ENCODE data around the gene CSNK1A1. TPM values are rescaled to one million over a fixed set of nuclear protein-coding genes. Genes with fewer than 3 reads are reported as not detected.
A peak's percentile ranks its signal among the peaks of the same experiment; 100 is the strongest.

The CSNK1A1 gene
- polyA plus RNA-seq, 2 of the 4 experiments (the other 2 are of a cell fraction) = 123 to 218 TPM

DNA sequence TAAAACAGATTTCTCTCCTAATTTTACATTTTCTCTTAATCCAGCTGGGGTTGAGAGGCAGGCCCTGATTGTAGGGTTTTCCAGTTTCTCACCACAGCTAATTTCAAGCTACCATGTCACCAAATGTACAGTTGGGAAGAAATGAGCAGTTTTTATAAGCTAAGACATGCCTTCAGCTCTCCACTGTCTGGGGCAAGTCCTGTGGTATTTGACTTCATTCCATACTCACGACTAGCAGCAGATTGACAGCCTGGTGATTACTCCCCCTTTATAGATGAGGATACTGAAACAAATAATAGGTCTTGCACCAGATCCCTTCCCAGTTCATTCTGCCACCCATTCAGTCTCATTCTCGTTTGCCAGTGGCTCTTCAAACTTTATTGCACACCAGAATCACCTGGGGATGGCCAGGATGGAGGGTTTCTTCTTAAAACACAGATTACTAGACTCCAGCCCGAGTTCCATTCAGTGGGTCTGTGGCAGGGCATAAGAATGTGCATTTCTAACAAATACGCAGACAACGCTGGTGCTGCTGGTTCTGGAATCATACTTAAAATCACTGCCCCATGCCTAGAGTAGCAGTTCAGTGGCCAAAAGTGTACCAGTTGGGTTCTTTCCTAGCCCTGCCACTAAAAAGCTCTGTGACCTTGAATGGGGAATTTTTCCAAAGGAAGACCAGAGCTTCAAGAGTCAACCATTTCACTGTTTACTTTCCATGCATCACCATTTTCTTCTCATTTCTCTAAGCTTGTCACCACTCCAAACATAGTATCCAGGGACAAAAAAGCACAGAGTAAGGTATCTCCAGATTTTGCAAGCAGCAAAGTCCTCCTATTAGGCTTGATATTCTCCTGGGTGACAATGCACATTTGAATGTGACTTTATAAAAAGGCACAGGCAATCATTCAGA is 64.3 kb downstream of the CSNK1A1 start:
- DNase-seq (ENCODE audit: low read depth in 1 of 2, low spot score in 1 of 2) = no peak
- no peak for TF ChIP-seq CHD4 (IDR thresholded peaks at IDR 0.05; ENCODE audit: borderline replicate concordance)
- peak; percentile 26 for TF ChIP-seq MAFK (IDR thresholded peaks at IDR 0.05; ENCODE audit: partially characterized antibody)
- H3K4me3 ChIP-seq = no peak overlapping the region
- ChIA-PET POLR2A (interaction anchor here (0.9 to 2.0 kb wide), 3 partner anchors 16 to 64 kb away, joined by 4 to 11 read pairs (median 5); partner anchors contain the start of gene CSNK1A1), CTCF (interaction anchor here (0.8 to 3.3 kb wide), 9 partner anchors 9 to 53 kb away, joined by 3 to 15 read pairs (median 6); no protein-coding TSS in a partner anchor)
- ATAC-seq = peak; percentile 19 to 25; a peak in 4 of 6 replicates
- H3K4me1 ChIP-seq = peaks cover 74% of the 10 kb centered on the region
- peak overlapping the region; percentile 72 to 85 for H3K27ac ChIP-seq
- FAIRE-seq = no peak
- H3K9me3 ChIP-seq = no peaks in the 10 kb centered on the region
- peak overlapping the region; percentile 56 for H3K4me2 ChIP-seq
- WGBS (ENCODE audit: missing lambda C conversion rate) = 61% methylated on average over 5 of the region's 5 CpGs

DNA sequence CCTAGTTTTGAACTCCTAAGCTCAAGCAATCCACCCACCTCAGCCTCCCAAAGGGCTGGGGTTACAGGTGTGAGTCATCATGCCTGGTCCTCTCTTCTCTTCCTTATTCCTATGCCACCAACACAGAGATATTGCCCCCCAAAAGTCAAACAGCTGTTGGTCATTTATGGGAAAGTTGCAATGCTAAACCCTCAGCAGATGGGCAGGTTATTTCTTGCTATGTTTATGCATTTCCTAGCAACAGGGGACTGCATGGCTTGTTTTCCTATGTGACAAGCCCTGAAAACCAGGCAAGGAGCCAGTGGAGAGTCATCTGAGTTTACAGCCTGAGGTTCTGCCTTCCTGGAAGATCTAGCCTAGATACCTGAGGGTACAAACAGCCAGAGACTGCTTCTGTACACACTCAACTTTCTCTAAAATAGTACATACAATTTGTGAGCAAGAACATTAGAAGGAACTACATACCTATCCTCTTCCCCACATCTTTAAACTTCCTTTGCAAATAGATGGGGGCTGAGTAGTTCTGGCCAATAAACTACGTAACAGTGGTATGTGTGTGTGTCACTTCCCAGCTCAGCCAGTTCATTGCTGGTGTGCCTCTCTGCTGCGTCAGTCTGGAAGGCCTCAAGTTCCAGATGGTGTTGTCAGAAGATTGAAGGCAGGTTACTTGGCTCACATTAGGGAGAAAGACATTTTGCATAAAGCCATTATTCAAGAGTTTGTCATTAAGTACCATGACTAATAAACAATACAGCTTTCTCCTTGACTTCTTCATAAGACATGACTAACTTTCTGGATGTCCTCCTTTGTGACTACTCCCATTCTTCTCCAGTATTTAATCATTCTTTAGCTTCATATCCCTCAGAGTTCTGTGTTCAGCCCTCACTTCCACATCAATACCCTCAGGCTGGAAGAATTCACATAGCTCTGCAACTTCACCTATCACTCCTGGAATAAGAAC is 65.3 kb downstream of the CSNK1A1 start:
- Histone ChIP-seq H3K27ac (peak overlapping the region; percentile 72 to 85), H3K4me2 (peak overlapping the region; percentile 56), H3K4me1 (peaks cover 74% of the 10 kb centered on the region), H3K9me3 (no peaks in the 10 kb centered on the region), H3K4me3 (no peak overlapping the region)
- FAIRE-seq (no peak), DNase-seq (ENCODE audit: low read depth in 1 of 2, low spot score in 1 of 2) (peak; percentile 63 to 94), ATAC-seq (peak; percentile 87 to 93)
- ChIA-PET POLR2A (interaction anchor here (0.8 to 2.0 kb wide), 5 partner anchors 10 to 65 kb away, joined by 3 to 11 read pairs (median 5); partner anchors contain the start of gene CSNK1A1), CTCF (interaction anchor here (0.8 to 3.3 kb wide), 8 partner anchors 10 to 131 kb away, joined by 3 to 15 read pairs (median 6); no protein-coding TSS in a partner anchor)
- WGBS (ENCODE audit: missing lambda C conversion rate) = 5% methylated on average over 2 of the region's 2 CpGs
- peak; percentile 51; the same call in 1 of the 2 replicates for TF ChIP-seq JUNB (IDR thresholded peaks at IDR 0.05)
- peak; percentile 45; the same call in 1 of the 2 replicates for TF ChIP-seq HOXB5 (CRISPR knock-in tag; IDR thresholded peaks at IDR 0.05)
- peak in 1 of 2 experiments; percentile 51; a peak in 1 of 5 replicates for TF ChIP-seq JUN (IDR thresholded peaks at IDR 0.05)
- TF ChIP-seq FOSL2 (IDR thresholded peaks at IDR 0.05) = no peak; the same call in 1 of the 2 replicates
- peak; percentile 83 for TF ChIP-seq FOSL2 (CRISPR knock-in tag; IDR thresholded peaks at IDR 0.05)
- no peak for TF ChIP-seq ZC3H11A (IDR thresholded peaks at IDR 0.05)
- TF ChIP-seq, protein P1, sequence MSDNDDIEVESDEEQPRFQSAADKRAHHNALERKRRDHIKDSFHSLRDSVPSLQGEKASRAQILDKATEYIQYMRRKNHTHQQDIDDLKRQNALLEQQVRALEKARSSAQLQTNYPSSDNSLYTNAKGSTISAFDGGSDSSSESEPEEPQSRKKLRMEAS (IDR thresholded peaks at IDR 0.05) = peak; percentile 41; the same call in 1 of the 2 replicates
- TF ChIP-seq GATA3 (IDR thresholded peaks at IDR 0.05; ENCODE audit: borderline replicate concordance) = peak; percentile 67; the same call in 1 of the 2 replicates
- TF ChIP-seq, protein P2, sequence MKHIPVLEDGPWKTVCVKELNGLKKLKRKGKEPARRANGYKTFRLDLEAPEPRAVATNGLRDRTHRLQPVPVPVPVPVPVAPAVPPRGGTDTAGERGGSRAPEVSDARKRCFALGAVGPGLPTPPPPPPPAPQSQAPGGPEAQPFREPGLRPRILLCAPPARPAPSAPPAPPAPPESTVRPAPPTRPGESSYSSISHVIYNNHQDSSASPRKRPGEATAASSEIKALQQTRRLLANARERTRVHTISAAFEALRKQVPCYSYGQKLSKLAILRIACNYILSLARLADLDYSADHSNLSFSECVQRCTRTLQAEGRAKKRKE (CRISPR knock-in tag; IDR thresholded peaks at IDR 0.05; ENCODE audit: low read depth) = peak; percentile 86; the same call in 1 of the 2 replicates
- no peak for TF ChIP-seq ZNF302 (CRISPR knock-in tag; IDR thresholded peaks at IDR 0.05)
- no peak for TF ChIP-seq HOXA7 (CRISPR knock-in tag; IDR thresholded peaks at IDR 0.05)
- no peak for TF ChIP-seq CHD4 (IDR thresholded peaks at IDR 0.05; ENCODE audit: borderline replicate concordance)
- 0 out of 4 replicates have a peak, but pooled peaks of 1 of the 2 experiments have one; percentile 20 for TF ChIP-seq CEBPB (IDR thresholded peaks at IDR 0.05)

DNA sequence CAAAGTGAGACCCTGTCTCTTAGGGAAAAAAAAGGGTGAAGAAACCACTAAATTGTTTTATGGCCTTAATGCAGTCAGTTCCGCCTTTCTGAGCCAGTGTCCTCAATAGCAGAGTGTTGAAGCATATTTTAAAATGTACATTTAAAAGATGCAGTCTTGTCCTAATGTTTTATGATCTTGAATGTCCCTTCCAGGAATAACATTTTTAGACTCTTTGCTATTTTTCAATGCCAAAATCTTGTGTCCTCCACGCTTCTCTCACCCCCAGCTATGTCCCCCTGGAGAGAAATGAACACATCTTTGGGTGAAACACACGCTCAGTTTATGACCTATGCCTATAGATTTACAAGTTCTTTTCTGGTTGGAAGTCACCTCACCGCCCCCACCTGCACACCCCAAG is 69.8 kb downstream of the CSNK1A1 start:
- DNase-seq (ENCODE audit: low read depth in 1 of 2, low spot score in 1 of 2) (no peak), ATAC-seq (no peak), FAIRE-seq (no peak)
- Histone ChIP-seq H3K4me1 (peaks cover 33% of the 10 kb centered on the region), H3K27ac (no peak overlapping the region; a peak in 1 of 6 replicates), H3K4me3 (no peak overlapping the region), H3K4me2 (no peak overlapping the region), H3K9me3 (no peaks in the 10 kb centered on the region)
- TF ChIP-seq SMC3 (IDR thresholded peaks at IDR 0.05) = no peak
- POLR2A ChIA-PET = interaction anchor here (1.4 kb wide), 1 partner anchor 70 kb away, joined by 3 read pairs; the partner anchor contains the start of gene CSNK1A1
- 95% methylated on average over 4 of the region's 4 CpGs for WGBS (ENCODE audit: missing lambda C conversion rate)
- CTCF ChIA-PET = interaction anchor here (0.9 to 2.1 kb wide), 6 partner anchors 9 to 137 kb away, joined by 3 to 8 read pairs (median 7); no protein-coding TSS in a partner anchor

Data from A549 (cell line).